GM18511 (cell line): ENCODE results near the gene VSIR.

Source experiments
- ATAC-seq: cut with Tn5 transposase; IDR thresholded peaks from one replicate; pipeline ENCODE4 v1.9.1; 2021; ENCODE audit warnings: mild to moderate bottlenecking, moderate library complexity; ENCODE audit not compliant: unreplicated experiment

The VSIR gene

GRCh38 chr10:71773221-71773971 is at the start of gene VSIR:
VSIR (minus strand) TSS chr10:71773520; CDS start chr10:71773439, 81 bp downstream.
- ATAC-seq, result peak; percentile 55

GRCh38 chr10:71821909-71822763 is 48.8 kb upstream of the VSIR start:
- ATAC-seq, result no peak

DNA sequence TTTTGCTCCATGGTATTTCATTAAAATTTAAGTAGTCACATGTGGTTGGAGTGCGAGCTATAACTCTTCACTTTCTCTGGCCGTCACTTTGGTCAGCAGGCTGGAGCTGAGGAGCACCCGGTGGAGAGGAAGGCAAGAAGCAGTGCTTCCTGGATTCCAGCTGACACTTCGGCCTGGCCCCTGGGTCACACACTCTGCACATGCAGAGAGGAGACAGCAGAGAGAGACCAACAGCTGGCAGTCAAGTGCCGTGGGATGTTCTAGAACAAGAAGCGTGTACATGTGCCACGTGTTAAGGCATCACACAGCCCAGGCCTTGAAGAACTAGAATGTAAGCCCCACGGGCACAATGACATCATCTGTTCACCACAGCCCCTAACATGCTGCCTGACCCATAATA is 47.6 kb upstream of the VSIR start:
- no peak for ATAC-seq

GRCh38 chr10:71819985-71820384 is 46.7 kb upstream of the VSIR start:
- no peak for ATAC-seq

DNA sequence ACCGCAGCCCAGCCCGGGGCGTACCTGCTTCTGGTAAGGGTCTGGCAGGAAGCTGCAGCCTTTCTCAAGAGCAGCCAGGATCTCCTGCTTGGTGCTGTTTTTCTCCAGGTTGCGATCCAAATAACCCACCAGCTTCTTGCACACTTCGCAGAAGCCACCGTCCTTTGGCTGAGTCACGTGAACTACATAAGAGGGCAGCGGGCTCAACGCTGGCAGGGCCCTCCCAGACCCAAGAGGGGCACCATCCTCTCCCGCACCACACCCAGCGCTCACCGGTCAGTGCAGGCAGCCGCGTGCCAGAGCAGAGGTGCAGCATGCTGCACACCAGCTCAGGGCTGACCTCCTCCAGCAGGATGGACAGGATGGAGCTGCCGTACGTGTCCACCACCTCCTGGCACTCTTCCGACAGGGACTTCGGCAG is 46.1 kb upstream of the VSIR start:
- ATAC-seq, result no peak

- no peak for ATAC-seq
These were observed 45.4 kb upstream of the VSIR start for GRCh38 chr10:71818674-71819260.

DNA sequence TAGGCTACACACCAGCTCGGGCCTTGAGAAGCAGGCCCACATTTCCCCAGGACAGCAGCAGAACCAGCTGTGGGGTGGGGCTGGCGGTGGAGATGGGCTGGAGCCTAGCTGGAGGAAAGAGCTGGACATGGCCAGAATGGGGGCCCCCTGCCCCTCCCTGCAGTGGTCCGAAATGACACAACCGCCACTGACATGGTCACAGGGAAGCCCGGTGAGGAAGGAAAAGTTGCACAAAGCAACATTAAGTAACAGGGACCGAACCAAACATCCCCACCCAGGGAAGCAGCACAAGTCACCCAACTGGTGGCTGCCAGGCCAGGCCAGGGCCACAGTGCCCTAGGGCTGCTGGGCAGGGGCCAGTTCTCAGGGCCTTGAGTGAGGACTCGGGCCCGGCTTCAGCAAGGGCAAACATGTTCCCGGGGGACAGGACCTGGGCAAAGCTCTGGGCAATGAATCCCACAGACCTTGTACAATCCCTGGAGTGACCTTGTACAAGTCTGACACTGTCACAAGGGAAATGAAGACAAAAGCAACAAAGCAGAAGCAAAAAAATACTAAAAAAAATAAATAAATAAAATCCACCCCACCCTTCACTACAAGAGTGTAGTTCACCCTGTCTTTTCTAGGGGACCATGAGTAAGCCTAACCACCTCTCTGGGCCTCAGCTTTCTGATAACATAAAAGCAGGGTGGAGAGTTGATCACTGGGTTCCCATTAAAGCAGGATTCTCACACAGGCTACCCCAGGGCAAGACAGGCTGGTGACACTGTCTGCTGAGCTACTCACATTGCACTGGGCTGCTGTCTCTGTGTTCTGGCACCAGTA is 44.7 kb upstream of the VSIR start:
- ATAC-seq, result no peak

GRCh38 chr10:71816936-71817618 is 43.8 kb upstream of the VSIR start:
- no peak for ATAC-seq

DNA sequence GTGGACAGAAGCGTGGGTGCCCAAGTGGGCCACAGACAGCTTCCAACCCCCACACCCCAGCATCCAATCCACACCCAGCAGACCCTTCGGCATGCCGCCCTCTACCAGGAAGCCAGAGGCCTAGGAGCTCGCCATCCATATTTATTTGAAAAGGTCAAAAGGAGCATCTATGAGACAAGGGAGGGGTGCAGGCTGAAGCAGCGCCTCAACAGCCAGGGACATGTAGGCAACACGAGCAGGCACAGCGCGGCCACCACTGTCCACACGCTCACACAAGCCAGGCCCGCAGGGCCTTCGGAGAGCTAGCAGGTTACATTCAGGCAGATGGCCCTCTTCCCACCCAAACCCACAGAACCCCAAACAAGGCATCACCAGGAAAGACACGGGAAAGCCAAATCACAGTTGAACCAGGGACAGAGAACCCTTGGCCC is 43.1 kb upstream of the VSIR start:
- ATAC-seq, result no peak

DNA sequence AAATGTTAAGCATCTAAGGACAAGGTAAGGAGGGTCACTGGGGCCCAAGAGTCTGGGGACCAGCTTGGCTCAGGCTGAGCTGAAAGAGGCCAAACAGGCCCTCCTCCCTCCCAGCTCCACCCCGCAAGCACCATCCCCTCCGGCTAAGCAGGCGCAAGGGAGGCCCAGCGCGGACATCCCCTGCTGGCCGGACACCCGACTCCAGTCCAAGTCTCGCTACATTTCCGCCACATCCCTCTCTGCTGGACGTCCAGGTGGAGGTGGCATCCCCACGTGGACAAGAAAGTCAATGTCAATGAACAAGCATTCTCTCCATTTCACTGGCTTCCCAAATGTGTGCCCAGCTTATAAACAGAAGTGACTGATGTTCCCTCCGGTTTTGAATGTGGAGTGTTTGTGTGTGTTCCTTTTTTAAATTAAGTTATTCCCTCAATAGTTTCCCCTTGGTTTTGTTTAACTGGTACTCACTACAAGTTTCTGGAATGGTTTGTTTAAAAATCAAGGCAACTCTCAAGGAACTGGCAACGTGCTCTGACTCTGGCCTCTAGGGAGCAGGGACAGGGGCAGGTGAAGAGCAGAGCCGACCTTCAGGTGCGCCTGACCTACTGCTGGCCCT is 42.3 kb upstream of the VSIR start:
- no peak for ATAC-seq

- ATAC-seq, result no peak
These were observed 41.6 kb upstream of the VSIR start for GRCh38 chr10:71814922-71815411.

GRCh38 chr10:71812913-71813590 is 39.7 kb upstream of the VSIR start:
- ATAC-seq, result no peak

DNA sequence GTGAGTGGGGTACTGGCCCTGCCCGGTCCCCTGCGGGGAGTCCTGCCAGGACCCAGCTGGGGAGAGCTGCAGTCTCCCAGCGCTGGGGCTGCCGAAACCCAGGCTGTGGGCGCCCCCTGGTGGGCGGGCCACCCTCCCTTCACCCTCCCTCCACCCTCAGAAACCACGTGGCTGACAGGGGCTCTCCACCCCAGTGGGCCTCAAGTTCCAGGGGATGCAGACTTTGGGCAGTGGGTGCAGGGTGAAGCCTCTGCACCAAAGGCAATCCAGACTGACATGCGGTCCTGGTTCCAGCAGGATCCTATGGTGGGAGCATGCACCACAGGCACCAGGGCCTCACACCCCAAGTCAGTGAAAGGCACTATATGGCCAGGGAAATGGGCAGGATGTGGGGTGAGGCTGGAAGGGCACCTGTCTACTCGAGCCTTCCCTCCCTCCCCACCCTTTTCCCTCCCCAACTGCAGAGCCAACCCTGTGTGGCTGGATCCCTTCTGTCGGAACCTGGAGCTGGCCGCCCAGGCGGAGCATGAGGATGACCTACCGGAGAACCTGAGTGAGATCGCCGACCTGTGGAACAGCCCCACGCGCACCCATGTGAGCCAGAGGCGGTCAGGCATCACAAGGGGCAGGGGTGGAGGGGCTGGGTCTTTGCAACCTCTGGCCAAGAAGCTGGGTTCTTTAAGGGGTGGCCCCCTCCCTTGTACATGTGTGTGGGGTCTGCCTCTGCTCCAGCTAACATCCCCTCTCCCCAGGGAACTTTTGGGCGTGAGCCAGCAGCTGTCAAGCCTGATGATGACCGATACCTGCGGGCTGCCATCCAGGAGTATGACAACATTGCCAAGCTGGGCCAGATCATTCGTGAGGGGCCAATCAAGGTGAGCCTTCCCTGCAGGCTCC is 38.9 kb upstream of the VSIR start:
- no peak for ATAC-seq

GRCh38 chr10:71811351-71811750 is 38.0 kb upstream of the VSIR start:
- no peak for ATAC-seq

DNA sequence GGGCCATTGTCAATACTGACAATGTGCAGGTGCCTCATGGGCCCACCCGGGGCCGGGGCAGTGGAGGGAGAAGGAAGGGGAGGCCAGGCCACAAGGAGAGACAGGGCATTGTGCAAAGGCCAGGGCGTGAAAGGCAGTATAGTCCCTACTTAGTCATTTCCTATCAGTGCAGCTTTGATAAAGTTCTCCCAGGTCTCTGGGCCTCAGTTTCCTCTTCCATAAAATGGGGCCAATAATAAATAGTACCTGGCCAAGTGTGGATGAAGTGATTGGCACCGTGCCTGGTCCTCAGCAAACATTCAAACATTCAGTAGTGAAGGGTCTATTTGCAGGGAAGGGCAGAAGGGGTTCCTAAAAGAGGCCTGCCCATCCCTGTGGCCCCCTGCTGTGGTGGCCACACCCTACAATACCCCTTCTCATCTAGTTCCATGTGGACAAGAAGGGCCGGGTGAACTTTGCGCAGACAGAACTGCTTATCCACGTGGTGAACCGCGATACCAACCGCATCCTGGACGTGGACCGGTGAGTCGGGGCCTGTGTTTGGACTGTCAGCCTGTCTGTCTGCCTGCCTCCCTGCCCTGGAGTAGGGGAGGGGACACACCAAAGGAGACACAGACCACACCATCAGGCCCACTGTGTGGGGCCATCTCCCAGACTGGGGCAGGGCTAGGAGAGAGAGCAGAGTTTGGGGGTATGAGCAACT is 36.9 kb upstream of the VSIR start:
- no peak for ATAC-seq

DNA sequence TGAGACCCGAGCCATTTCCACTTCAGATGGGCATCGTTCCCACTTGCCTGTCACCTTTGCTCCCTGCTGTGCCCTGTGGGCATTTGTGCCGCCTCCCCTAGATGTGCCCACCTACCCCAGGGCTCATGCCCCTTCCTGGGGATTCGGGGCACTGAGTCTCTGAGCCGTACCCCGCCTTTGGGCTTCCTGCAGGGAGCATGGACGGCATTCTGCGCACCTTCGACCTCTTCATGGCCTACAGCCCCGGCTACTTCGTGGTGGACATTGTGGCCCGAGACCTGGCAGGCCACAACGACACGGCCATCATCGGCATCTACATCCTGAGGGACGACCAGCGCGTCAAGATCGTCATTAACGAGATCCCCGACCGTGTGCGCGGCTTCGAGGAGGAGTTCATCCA is 36.3 kb upstream of the VSIR start:
- no peak for ATAC-seq
